SU-DHL-6 (cell line): ENCODE data around the gene MARCHF4.

Experiments used
- H2AFZ ChIP-seq: fragments of 200-600 bp; sonication (generic); 2 replicates; pipeline ENCODE4 v1.6.1; 2014; ENCODE audit warnings: low read depth, mild to moderate bottlenecking, moderate library complexity, mixed read lengths, antibody characterized with exemption, low read length; ENCODE audit not compliant: severe bottlenecking
- H3F3A ChIP-seq: fragments of 200-600 bp; shearing (Covaris generic); 2 replicates; pipeline ENCODE4 v1.6.0; 2016; ENCODE audit warnings: antibody characterized with exemption, mild to moderate bottlenecking; ENCODE audit not compliant: insufficient read depth
- H3K27ac ChIP-seq: fragments of 200-600 bp; sonication (generic); 2 replicates; pipeline ENCODE4 v1.5.1; 2016; ENCODE audit warnings: low read depth, mild to moderate bottlenecking, low read length, moderate library complexity, mixed read lengths
- H3K27me3 ChIP-seq: fragments of 200-600 bp; sonication (generic), shearing (Covaris generic); 2 replicates; pipeline ENCODE4 v1.6.0; 2014; ENCODE audit warnings: mild to moderate bottlenecking, low read length
- H3K36me3 ChIP-seq: fragments of 200-600 bp; sonication (generic); 2 replicates; pipeline ENCODE4 v1.6.1; 2014; ENCODE audit warnings: mild to moderate bottlenecking, low read length, mixed read lengths
- H3K4me2 ChIP-seq: fragments of 300-600, 200-600 bp; shearing (Covaris generic), sonication (generic); 2 replicates; pipeline ENCODE4 v1.6.0; 2014; ENCODE audit warnings: low read length, low read depth, mild to moderate bottlenecking; ENCODE audit not compliant: poor library complexity, severe bottlenecking
- H3K4me3 ChIP-seq: fragments of 200-600 bp; sonication (generic); 2 replicates; pipeline ENCODE4 v1.5.1; 2014; ENCODE audit warnings: antibody characterized with exemption, low read length, mild to moderate bottlenecking, mixed read lengths; ENCODE audit not compliant: insufficient read depth, poor library complexity, severe bottlenecking
- H3K79me2 ChIP-seq: fragments of 200-600 bp; sonication (generic); 2 replicates; pipeline ENCODE4 v1.6.1; 2014; ENCODE audit warnings: mild to moderate bottlenecking, low read length, moderate library complexity; ENCODE audit not compliant: insufficient read depth
- H3K9ac ChIP-seq: fragments of 200-600 bp; sonication (generic); 2 replicates; pipeline ENCODE4 v1.7.0; 2014; ENCODE audit warnings: mild to moderate bottlenecking, low read length
- H3K9me2 ChIP-seq: fragments of 200-600 bp; sonication (generic); replicated peaks from 2 replicates; pipeline ENCODE4 v1.6.1; 2014; ENCODE audit warnings: low read length; ENCODE audit not compliant: insufficient read depth
- H3K9me3 ChIP-seq: fragments of 200-600 bp; sonication (generic); 2 replicates; pipeline ENCODE4 v1.6.1; 2014; ENCODE audit warnings: low read length, mixed read lengths; ENCODE audit not compliant: insufficient read depth
- H4K20me1 ChIP-seq: fragments of 200-600 bp; sonication (generic); 2 replicates; pipeline ENCODE4 v1.6.1; 2014; ENCODE audit warnings: low read depth, mild to moderate bottlenecking, antibody characterized with exemption, low read length, moderate library complexity, mixed read lengths
- EZH2phosphoT487 ChIP-seq: fragments of 200-600 bp; sonication (generic), shearing (Covaris generic); conservative IDR thresholded peaks from 2 replicates; pipeline ENCODE4 v1.6.1; 2018; ENCODE audit warnings: mild to moderate bottlenecking, antibody characterized with exemption, low read length, moderate library complexity, mixed read lengths
- TF ChIP-seq, protein P1 (sequence below): fragments of 200-600 bp; sonication (generic); IDR thresholded peaks from one replicate; pipeline ENCODE4 v1.5.1; 2017; ENCODE audit warnings: antibody characterized with exemption, mild to moderate bottlenecking, low read length, moderate library complexity; ENCODE audit not compliant: insufficient read depth, poor library complexity, severe bottlenecking

Gene MARCHF4

GRCh38 chr2:216328347-216328746 is 43.9 kb downstream of the MARCHF4 start:
- H3K36me3 ChIP-seq, result no peaks in the 10 kb centered on the region
- TF ChIP-seq, protein P1, sequence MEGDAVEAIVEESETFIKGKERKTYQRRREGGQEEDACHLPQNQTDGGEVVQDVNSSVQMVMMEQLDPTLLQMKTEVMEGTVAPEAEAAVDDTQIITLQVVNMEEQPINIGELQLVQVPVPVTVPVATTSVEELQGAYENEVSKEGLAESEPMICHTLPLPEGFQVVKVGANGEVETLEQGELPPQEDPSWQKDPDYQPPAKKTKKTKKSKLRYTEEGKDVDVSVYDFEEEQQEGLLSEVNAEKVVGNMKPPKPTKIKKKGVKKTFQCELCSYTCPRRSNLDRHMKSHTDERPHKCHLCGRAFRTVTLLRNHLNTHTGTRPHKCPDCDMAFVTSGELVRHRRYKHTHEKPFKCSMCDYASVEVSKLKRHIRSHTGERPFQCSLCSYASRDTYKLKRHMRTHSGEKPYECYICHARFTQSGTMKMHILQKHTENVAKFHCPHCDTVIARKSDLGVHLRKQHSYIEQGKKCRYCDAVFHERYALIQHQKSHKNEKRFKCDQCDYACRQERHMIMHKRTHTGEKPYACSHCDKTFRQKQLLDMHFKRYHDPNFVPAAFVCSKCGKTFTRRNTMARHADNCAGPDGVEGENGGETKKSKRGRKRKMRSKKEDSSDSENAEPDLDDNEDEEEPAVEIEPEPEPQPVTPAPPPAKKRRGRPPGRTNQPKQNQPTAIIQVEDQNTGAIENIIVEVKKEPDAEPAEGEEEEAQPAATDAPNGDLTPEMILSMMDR, result no peak
- no peak for TF ChIP-seq EZH2phosphoT487
- H3K4me2 ChIP-seq, result no peak overlapping the region
- H3K9me3 ChIP-seq, result no peaks in the 10 kb centered on the region
- H3K27ac ChIP-seq, result no peak overlapping the region
- H4K20me1 ChIP-seq, result no peaks in the 10 kb centered on the region
- H2AFZ ChIP-seq, result no peak overlapping the region
- H3K27me3 ChIP-seq, result no peaks in the 10 kb centered on the region
- no peak overlapping the region for H3K4me3 ChIP-seq
- H3K9me2 ChIP-seq, result no peaks in the 10 kb centered on the region
- H3K79me2 ChIP-seq, result no peaks in the 10 kb centered on the region
- H3F3A ChIP-seq, result no peaks in the 10 kb centered on the region
- no peak overlapping the region for H3K9ac ChIP-seq

DNA sequence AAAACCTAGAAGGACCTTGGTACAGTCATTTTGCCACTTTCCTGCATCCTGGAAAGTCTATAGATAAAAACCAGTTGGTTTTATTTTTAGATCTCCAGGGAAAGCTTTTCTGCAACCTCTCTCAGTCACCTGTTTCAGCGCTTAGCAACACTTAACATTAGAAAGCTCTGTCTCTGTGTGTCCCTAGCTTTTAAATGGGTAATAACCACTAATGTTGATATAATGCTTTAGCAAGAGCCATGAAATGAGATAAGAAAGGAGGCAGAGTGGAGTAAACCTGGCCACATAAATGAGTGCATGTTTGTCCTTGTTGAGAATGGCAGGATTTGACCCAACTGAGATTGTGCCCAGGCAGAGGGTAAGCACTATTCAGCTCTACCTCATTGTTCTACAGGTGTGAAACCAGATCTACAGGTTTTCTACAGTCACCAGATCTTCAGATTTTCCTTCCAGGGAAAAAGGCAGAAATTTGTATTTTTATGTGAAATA is 44.8 kb downstream of the MARCHF4 start:
- Histone ChIP-seq H3K79me2 (no peaks in the 10 kb centered on the region), H3K36me3 (no peaks in the 10 kb centered on the region), H3K9ac (no peak overlapping the region), H3K27ac (no peak overlapping the region), H3K9me2 (no peaks in the 10 kb centered on the region), H4K20me1 (no peaks in the 10 kb centered on the region), H3K9me3 (no peaks in the 10 kb centered on the region), H3F3A (no peaks in the 10 kb centered on the region), H3K4me2 (no peak overlapping the region), H3K4me3 (no peak overlapping the region), H2AFZ (no peak overlapping the region), H3K27me3 (no peaks in the 10 kb centered on the region)
- TF ChIP-seq, protein P1, result no peak
- TF ChIP-seq EZH2phosphoT487, result no peak
